Head of caudate nucleus (tissue), 42 donors: ENCODE results near the gene PTBP2.

Experiments
- DNase-seq, 42 donors: peaks; one replicate each; pipeline versions ENCODE4 v3.0.0 to v3.0.0-alpha.2; 2020 to 2021; ENCODE audit warnings: mixed read lengths in 7 of 42
- intact Hi-C: fragments of 100-400 bp; cut with DNase I; formaldehyde crosslinking; loops from one replicate; pipeline ENCODE4 v1.15.0; 2022

PTBP2 gene, protein sequence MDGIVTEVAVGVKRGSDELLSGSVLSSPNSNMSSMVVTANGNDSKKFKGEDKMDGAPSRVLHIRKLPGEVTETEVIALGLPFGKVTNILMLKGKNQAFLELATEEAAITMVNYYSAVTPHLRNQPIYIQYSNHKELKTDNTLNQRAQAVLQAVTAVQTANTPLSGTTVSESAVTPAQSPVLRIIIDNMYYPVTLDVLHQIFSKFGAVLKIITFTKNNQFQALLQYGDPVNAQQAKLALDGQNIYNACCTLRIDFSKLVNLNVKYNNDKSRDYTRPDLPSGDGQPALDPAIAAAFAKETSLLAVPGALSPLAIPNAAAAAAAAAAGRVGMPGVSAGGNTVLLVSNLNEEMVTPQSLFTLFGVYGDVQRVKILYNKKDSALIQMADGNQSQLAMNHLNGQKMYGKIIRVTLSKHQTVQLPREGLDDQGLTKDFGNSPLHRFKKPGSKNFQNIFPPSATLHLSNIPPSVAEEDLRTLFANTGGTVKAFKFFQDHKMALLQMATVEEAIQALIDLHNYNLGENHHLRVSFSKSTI

DNA sequence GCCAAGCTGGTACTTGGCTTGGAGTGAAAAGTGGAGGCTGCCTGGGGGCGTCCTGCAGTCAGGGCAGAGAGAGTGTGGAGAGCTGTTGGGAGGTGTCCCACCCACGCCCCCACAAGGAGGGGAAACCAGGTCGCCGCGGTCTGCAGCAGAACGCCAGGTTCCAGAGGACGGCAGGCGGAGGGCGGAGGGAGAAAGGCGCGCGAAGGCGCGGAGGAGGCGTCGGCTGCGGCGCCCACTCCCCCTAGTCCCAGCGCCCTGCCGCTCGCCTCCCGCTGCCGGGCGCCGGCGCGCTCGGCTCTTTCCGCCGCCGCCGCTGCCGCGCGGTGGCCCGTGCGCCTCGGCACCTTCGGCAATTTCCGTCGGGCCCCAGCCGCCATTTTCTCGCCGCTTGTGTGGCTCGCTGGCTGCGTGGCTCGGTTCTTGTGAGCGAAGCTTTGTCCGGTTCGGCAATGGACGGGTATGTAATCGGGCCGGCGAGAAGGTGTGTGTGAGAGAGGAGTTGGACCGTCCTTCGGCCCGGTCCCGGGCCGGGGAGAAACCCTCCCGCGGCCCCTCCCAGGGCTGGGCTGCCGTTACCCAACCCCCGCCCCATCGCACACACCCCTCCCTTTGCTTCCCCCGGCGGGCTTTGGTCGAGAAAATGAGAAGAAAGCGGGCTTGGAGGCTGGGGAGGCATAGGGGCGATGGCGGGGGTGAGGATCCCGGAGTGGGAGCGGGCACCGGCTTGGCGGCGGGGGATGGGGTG is at the start of gene PTBP2:
Gene PTBP2 (plus strand): TSS at position 369 of the 745 bp plus-strand sequence. CDS start 81 bp downstream, at position 450.
- DNase-seq: peak; percentile 63 to 93 (median 85)
- intact Hi-C loops: no loop called here

DNA sequence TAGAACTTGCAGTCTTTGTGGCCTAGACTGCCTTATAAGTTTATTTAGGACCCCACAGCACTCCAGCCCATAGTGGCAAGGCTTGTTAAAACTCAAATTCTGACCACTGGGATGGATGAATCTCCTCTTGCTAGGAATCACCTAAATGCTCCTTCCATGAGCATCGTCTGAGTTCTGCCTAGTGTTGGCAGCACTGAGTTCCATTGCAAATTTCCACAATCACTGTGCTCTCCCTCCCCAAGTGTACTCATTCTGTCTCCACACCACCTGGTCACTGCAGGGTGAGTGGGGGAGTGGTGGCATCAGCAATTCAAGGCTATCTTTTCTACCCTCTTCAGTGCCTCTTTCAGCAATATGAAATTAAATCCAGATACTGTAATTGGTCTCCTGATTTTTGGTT is 46.7 kb upstream of the PTBP2 start:
- intact Hi-C loops: no loop called here
- no peak for DNase-seq

DNA sequence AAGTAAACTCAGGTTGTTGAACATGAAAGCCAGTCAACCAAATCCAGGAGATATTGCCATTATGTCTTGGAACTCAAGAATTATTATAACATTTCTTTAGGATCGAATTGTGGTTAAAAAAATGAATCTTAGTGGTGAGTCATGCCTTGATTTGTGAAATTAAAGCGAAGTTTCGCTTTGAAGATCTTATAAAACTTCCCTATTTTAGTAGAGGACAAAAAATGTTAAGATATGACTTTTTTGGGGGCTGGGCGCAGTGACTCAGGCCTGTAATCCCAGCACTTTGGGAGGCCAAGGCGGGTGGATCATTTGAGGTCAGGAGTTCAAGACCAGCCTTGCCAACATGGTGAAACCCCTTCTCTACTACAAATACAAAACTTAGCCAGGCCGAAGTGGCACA is 39.5 kb upstream of the PTBP2 start:
- intact Hi-C loops: no loop called here
- no peak for DNase-seq

DNA sequence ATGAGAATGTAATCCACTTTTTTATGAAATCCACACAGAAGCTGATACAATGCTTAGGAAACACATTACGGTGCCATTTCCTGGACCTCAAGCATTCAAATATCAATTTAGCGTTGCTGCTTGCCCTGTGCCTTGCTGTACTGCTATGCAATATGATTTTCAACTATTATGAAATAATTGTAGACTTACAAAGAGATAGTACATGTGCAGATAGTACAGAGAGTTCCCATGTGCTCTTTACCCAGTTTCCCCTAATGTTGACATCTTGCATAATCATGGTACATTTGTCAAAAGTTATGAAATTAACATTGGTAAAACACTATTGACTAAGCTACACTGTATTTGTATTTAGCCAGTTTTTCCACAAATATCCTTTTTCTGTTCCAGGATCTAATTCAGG is 37.7 kb upstream of the PTBP2 start:
- no peak for DNase-seq
- intact Hi-C loops: no loop called here

DNA sequence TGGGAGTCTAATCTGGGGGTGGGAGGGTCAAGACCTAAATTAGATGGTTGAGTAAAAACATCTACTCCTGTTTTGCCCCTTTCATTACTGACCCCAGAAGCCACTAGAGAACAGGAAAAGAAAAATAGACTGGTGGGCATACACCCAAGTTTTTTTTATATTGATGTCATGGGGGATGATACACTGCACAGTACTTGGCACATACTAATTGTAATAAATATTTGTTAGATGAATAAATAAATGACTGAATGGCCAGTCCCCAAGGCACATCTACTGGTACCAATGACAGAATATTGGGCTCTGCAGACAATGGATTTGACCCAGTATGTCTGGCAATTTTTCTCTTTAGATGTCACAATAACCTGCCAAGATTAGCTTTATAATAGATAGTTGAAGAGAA is 36.8 kb upstream of the PTBP2 start:
- intact Hi-C loops: no loop called here
- DNase-seq: no peak

DNA sequence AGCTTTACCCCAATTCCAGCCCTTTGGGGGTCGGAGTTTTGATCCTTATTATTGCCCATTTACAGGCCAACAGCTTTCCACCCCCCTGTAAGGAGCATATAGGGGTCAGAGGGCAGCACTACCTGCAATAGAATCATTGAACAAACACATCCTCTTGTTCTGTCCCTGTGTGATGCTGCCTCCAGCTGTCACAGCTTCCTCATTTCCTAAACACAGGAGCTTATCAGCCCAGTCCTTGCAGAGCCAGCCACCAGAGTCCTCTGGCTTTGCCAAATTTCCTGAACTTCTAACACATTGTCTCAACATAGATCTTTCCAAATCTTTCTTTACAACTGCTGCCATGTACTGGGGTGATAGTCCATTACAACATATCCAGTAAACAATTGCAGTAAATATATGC is 32.8 kb upstream of the PTBP2 start:
- intact Hi-C loops: no loop called here
- peak in 21 of 42 donors; percentile 2 to 67 (median 23) for DNase-seq

DNA sequence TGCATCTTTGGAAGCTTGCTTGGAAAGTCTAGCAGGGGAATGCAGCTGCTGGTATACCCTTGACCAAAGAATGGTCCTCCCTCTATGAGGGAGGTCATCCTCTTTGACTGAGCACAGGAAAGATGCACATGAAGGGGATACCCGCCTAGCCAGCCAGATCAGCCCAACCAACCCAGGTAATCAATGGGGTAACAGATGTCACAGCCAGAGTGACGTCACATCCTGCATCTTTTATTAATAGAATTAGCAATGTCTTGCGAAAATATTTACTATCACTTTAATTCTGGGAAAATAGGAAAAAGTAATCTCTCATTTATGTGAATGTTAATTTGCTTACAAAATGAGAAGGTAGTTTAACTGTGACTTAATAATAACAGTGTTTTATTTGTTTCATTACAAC is 25.6 kb upstream of the PTBP2 start:
- DNase-seq: no peak
- intact Hi-C loops: no loop called here

DNA sequence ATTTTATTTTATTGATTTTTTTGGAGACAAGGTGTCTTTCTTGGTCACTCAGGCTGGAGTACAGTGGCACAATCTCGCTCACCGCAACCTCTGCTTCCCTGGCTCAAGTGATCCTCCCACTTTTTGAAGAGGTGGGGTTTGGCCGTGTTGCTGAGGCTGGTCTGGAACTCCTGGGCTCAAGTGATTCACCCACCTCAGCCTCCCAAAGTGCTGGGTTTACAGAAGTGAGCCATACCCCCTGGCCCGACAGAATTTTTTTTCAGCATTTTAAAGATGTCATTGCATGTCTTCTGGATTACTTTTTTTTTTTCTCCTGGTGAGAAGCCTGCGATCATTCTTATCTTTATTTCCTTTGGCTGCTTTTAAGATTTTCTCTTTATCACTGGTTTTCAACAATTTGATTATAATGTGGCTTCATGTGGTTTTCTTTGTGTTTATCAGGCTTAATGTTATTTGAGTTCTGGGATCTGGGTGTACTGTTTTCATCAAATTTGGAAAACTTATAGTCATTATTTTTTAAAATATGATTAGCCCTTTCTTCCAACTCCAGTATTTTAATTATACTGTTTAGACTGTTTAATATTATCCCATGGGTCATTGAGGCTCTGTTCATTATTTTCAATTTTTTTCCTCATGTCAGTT is 23.1 kb upstream of the PTBP2 start:
- intact Hi-C loops: no loop called here
- no peak for DNase-seq

DNA sequence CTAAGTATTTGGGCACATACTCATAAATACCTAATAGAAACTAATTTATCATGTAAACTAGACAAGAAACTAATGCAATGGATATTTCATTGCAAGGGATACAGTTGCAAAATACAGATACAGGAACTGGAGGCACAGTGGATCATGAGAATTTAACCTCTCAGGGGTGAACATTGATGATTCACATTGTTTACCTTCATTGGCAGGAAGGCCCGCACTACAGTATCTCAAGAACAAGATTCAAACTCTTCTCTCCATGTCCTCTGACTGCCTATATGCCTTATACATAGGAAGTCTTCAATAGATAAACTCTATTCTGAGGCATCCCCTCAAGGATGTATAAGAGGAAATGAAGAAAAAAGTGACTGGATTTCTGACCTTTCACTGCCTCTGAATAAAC is 18.4 kb upstream of the PTBP2 start:
- DNase-seq: no peak
- intact Hi-C loops: no loop called here

DNA sequence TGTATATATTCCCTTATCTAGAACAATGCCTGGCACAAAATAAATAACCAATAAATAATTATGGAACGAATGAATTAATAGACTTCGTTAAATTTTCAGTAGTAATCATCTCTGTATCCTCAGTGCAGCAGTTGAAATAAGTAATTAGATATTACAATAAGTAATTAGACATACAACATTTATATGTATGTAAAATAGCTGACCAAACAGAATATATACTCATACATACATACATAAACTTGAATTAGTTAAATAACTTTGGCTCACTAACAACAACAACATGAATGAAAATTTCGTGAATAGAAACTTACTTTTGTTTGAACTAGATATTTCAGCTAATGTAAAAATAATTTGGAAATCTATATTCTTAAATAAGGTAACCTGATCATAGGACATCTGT is 14.6 kb upstream of the PTBP2 start:
- DNase-seq: no peak
- intact Hi-C loops: no loop called here

DNA sequence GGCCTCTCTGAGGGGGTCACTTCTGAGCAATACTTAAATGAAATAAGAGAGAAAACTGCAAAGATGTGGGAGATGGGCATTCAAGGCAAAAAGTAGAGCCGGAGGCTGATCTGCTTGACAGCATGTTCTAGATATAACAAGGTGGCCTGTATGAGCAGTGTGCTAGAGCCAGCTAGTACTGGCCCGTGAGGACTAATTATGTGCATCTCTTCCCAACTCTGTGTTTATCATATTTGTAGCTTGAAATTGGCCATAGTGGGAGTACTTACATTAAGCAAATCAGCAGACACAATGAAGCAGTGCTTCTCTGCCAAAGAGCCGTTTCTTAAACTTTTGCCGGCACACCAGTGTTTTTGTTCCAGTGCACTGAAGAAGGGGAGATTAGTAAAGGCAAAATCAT is 13.1 kb upstream of the PTBP2 start:
- intact Hi-C loops: no loop called here
- DNase-seq: no peak

DNA sequence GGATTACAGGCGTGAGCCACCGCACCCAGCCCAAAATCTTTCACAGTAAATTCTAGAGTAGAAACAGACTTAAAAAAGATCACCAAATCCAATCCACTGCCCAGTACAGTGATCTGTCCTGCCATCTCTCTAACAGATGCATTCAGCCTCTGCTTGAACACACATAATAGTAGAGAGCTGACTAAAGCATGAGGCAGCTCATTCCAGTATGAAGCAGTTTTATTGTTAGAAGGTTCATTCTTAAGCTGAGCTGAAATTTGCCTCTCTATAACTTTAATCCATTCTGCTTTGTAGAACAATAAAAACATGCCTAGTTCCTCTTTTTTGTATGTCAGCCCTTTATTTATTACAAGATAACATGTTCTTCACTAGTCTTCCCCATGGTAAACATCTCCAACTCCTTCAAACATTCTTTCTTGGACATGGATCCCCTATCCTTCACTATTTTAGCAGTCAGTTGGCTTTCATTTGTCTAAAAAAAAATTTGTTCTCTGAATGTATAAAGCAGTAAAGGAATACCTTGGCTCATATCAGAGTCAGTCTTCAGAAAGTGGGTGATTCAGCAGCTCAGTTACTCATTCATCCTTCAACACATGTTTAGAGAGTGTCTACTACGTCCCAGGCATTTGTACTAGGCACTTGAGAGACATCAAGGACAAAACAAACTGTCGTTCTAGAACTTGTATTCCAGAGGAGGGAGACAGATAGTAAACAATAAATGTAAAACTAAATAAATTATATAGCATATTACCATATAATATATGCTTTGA is 10.7 kb upstream of the PTBP2 start:
- DNase-seq: no peak
- intact Hi-C loops: no loop called here

DNA sequence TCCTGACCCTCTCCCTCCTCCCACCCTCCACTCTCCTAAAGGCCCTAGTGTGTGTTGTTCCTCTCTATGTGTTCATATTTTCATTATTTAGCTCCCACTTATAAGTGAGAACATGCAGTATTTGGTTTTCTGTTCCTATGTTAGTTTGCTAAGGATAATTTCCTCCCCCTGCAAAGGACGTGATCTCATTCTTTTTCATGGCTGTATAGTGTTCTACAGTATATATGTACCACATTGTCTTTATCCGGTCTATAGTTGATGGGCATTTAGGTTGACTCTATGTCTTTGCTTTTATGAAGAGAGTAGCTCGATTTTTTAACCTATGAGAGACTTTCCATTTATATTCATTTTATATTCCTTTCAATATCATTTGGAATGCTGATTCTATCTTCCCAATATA is 7.9 kb upstream of the PTBP2 start:
- intact Hi-C loops: no loop called here

DNA sequence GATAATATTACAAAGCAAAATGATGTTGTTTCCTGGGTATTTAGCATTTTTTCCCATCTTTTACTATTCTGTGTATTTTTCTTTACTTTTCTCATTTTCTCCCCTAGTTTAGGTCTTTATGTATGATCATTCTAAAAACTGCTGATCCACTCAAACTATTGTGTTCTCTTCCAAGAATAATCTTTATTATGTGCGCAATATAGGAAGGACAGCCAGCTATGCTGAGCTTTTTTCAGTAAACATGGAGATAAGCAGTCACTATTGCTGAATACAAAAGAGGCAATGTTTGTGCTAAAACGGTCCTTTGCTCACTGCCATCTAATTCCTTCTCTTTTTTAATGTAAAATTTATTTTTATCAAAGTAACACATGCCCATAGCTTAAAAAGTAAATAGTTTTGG is 6.7 kb upstream of the PTBP2 start:
- intact Hi-C loops: no loop called here
- DNase-seq: no peak

More for the DNA sequence above, 7.9 kb upstream of the PTBP2 start:
- no peak for DNase-seq

DNA sequence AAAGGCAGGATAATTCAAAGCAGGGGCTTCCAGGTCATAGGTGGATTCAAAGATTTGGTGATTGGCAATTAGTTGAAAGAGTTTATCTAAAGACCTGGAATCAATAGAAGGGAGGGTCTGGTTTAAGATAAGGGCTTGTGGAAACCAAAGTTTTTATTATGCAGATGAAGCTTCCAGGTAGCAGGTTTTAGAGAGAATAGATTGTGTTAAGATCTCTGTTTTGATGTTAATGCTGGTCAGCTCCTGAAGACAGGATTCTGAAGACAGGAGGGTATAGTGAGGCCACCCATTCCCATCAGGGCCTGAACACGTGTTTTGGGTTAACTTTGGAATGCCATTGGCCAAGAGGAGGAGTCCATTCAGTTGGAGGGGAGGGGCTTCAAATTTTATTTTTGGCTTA is 6.1 kb upstream of the PTBP2 start:
- no peak for DNase-seq
- intact Hi-C loops: no loop called here

DNA sequence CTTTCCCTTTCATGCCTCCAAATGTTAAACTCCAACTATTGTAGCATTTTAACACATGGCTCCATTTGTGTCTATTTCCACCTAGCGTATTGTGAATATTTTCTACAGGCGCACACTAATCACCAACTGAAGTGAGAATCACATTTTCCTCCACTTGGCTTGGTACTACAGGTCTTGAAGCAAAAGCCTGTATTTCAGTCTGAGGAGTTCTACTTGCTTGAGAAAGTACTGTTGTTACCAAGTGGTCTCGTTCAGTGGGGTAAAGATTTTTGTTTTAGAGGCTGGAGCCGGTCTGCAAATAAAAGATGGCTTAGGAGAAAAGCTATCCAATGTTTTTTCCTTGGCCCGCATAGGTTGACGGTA is 550 bp upstream of the PTBP2 start:
- intact Hi-C loops: no loop called here
- no peak for DNase-seq

DNA sequence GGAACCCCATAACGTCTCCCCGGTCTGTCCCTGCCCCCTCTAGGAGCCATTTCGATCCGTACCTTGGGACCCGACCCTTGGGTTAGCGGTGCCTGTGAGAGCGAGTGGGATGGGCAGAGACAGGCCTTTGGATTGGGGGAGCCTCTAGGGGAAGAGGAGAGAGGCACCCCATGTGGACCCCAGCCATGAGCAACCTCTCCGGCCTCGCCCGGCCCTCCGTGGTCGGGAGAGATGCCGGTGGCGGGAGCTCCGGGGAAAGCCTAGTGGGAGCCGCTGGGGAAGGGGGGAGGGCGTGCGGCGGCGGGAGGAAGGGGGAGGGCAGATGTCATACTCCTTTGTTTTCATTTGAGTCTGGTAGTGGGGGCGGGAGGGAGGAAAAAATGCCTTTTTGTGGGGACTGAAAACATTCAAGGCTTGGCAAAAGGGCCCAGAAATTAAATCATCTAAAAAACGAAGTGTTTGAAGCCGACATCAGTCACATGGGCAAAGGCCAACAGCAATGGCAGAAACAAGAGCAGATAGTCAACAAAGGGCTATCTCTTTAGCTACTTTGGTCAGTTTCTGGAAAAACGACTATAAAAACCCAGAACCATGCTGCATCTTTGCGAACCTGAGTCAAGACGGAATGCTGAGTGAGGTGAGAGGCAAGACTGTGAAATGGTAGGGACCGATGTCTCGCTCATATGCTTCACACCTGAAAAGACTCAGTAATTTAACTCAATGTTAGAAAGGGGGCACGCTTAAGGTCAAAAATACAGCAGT is 758 bp downstream of the PTBP2 start:
- intact Hi-C loops: no loop called here
- peak; percentile 75 to 95 (median 87) for DNase-seq

DNA sequence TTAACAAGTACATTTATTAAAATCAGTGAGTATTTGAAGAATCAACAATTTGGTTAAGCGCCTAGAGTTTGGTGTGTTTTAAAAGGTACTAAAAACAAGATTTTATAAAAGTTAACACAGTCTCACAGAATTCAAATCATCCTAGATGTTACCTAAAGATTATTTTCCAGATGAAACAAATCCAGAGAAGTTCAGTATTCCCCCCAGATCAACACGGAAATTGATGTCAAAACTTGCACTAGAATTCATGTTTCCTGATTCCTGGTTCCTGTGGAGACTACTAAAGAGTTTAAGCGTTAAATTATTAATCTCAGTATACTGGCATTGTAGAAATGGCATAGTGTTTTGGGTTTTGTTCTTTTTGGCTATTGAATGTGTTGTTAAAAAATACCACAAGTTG is 1.4 kb downstream of the PTBP2 start:
- DNase-seq: no peak
- intact Hi-C loops: no loop called here

DNA sequence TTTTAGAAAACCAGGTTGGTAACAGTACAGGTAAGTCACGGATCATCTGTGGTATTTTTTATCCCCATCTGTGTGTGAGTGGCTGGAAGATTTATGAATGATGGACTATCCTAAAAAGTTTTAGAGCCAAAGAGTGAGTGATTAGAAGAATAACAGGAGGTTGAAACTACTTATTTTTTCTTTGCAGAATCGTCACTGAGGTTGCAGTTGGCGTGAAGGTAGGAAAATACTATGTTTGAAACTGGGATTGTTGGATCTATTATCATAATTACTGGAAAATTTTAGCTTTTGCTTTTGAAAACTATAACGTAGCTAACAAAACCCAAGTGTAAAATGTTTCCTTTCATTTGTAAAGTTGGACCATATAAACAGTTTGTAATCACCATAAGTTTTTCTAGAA is 1.8 kb downstream of the PTBP2 start:
- intact Hi-C loops: no loop called here
- DNase-seq: no peak
